CD4-positive, alpha-beta T cell (primary cell): ENCODE data around the gene JDP2. TPM values are rescaled to one million over a fixed set of nuclear protein-coding genes. Genes with fewer than 3 reads are reported as not detected.

Experiments
- ATAC-seq: fragments of 200-7000 bp; cut with Tn5 transposase; one replicate; pipeline ENCODE4 v1.10.0; 2022; ENCODE audit warnings: mild to moderate bottlenecking; ENCODE audit not compliant: poor library complexity
- CTCF ChIA-PET: fragments of 350-600 bp; sonication (Branson Sonifier 250); formaldehyde crosslinking; loops from one replicate; lab custom pipeline; 2021; ENCODE audit warnings: antibody characterized with exemption, inconsistent platforms; lab: Charles Lee
- POLR2A ChIA-PET: fragments of 350-600 bp; sonication (Branson Sonifier 250); formaldehyde crosslinking; loops from one replicate; lab custom pipeline; 2021; ENCODE audit warnings: antibody characterized with exemption, inconsistent platforms; lab: Charles Lee
- DNase-seq, 14 experiments: peaks; one replicate each; pipeline ENCODE4 v3.0.0-alpha.2; 2013 to 2020; ENCODE audit warnings: mixed read lengths in 2 of 14
- H3K27ac ChIP-seq, 2 donors: one replicate each; pipeline versions ENCODE4 v1.5.1 to v1.7.0; 2013; ENCODE audit warnings: low read length in 2 of 2, low read depth in 1 of 2, mild to moderate bottlenecking in 1 of 2
- H3K27me3 ChIP-seq, 2 experiments: 1 replicate in 1 of 2; 2 replicates in 1 of 2; pipeline versions ENCODE4 v1.6.1 to v1.7.0; 2013; ENCODE audit warnings: low read length in 2 of 2, control low read depth in 1 of 2, mild to moderate bottlenecking in 1 of 2, moderate library complexity in 1 of 2; ENCODE audit not compliant: insufficient read depth in 2 of 2, control insufficient read depth in 1 of 2
- H3K36me3 ChIP-seq: one replicate; pipeline ENCODE4 v1.6.1; 2013; ENCODE audit warnings: low read length, control low read depth; ENCODE audit not compliant: insufficient read depth
- H3K4me1 ChIP-seq: one replicate; pipeline ENCODE4 v1.6.1; 2013; ENCODE audit warnings: low read length, control low read depth; ENCODE audit not compliant: insufficient read depth
- H3K4me3 ChIP-seq: one replicate; pipeline ENCODE4 v1.5.1; 2013; ENCODE audit warnings: mild to moderate bottlenecking, low read length, moderate library complexity
- H3K9me3 ChIP-seq, 2 experiments: 1 replicate in 1 of 2; 2 replicates in 1 of 2; pipeline versions ENCODE4 v1.6.1 to v1.7.0; 2013; ENCODE audit warnings: low read length in 2 of 2, mild to moderate bottlenecking in 2 of 2, control low read depth in 1 of 2, moderate library complexity in 1 of 2; ENCODE audit not compliant: control insufficient read depth in 1 of 2, insufficient read depth in 1 of 2
- H3K27ac Mint-ChIP-seq: one replicate; pipeline ENCODE4 v1.8.0; 2020; ENCODE audit warnings: mixed read lengths
- H3K27me3 Mint-ChIP-seq: one replicate; pipeline ENCODE4 v1.8.0; 2021; ENCODE audit warnings: mixed read lengths
- H3K36me3 Mint-ChIP-seq: one replicate; pipeline ENCODE4 v1.8.0; 2021; ENCODE audit warnings: low read depth, mixed read lengths
- H3K4me1 Mint-ChIP-seq: one replicate; pipeline ENCODE4 v1.8.0; 2021; ENCODE audit warnings: low read depth, mixed read lengths
- H3K4me3 Mint-ChIP-seq: one replicate; pipeline ENCODE4 v1.8.0; 2020; ENCODE audit warnings: mild to moderate bottlenecking, mixed read lengths
- H3K9me3 Mint-ChIP-seq: one replicate; pipeline ENCODE4 v1.8.0; 2020; ENCODE audit warnings: mixed read lengths
- intact Hi-C, 2 experiments: fragments of 100-400 bp; cut with DNase I in 1 of 2; cut with micrococcal nuclease in 1 of 2; formaldehyde crosslinking; loops; one replicate each; pipeline versions ENCODE4 v1.15.1 to v1.9.0; 2023 to 2025; cut with DNase I, micrococcal nuclease
- total RNA-seq, 174 experiments: library from RNA in 2 of 174; stranded (reverse) in 2 of 174; gene quantifications; one replicate each; pipeline ENCODE4 v1.2.3 and lab custom pipeline; 2021 to 2026
- TF ChIP-seq, protein P1 (sequence below): fragments of 200-600 bp; IDR thresholded peaks from one replicate; pipeline ENCODE4 v1.8.0; 2022; ENCODE audit warnings: antibody characterized with exemption, mild to moderate bottlenecking

JDP2 gene
- total RNA-seq, 2 experiments from 2014 or later, result 1.1 to 1.2 TPM

DNA sequence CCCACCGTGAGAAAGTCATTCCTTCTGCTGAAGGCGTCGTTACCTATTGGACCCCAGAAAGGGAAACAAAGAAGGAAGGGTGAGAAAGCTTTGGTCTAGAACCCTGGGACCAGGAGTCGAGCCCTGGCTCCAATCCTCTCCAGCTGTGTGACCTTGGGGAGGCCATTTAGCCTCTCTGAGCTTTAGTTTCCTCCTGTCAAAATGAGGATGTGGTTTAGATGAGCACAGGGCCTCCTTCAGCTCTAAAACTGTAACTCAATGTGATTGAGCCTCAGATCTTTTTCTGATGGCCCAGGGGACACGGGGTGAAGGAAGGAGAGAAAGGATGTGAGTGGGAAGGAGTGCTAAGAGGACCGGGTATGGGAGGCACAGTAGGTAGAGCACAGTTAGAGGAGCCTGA, 7.7 kb downstream of the JDP2 start:
- Mint-ChIP-seq H3K4me1 (peaks cover 12% of the 10 kb centered on the region), H3K36me3 (no peaks in the 10 kb centered on the region), H3K27me3 (no peaks in the 10 kb centered on the region), H3K27ac (no peak overlapping the region), H3K9me3 (no peaks in the 10 kb centered on the region), H3K4me3 (no peak overlapping the region)
- Histone ChIP-seq H3K4me1 (peaks cover 4% of the 10 kb centered on the region), H3K4me3 (no peak overlapping the region), H3K27ac (no peak overlapping the region), H3K36me3 (no peaks in the 10 kb centered on the region), H3K9me3 (no peaks in the 10 kb centered on the region), H3K27me3 (no peaks in the 10 kb centered on the region)
- CTCF ChIA-PET, result interaction anchor here (0.6 kb wide), 1 partner anchor 1145 kb away, joined by 3 read pairs; no protein-coding TSS in a partner anchor
- no peak for ATAC-seq
- intact Hi-C loops, result no loop called here
- no peak for DNase-seq
- POLR2A ChIA-PET, result no interaction called here
- TF ChIP-seq, protein P1, sequence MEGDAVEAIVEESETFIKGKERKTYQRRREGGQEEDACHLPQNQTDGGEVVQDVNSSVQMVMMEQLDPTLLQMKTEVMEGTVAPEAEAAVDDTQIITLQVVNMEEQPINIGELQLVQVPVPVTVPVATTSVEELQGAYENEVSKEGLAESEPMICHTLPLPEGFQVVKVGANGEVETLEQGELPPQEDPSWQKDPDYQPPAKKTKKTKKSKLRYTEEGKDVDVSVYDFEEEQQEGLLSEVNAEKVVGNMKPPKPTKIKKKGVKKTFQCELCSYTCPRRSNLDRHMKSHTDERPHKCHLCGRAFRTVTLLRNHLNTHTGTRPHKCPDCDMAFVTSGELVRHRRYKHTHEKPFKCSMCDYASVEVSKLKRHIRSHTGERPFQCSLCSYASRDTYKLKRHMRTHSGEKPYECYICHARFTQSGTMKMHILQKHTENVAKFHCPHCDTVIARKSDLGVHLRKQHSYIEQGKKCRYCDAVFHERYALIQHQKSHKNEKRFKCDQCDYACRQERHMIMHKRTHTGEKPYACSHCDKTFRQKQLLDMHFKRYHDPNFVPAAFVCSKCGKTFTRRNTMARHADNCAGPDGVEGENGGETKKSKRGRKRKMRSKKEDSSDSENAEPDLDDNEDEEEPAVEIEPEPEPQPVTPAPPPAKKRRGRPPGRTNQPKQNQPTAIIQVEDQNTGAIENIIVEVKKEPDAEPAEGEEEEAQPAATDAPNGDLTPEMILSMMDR, result no peak

DNA sequence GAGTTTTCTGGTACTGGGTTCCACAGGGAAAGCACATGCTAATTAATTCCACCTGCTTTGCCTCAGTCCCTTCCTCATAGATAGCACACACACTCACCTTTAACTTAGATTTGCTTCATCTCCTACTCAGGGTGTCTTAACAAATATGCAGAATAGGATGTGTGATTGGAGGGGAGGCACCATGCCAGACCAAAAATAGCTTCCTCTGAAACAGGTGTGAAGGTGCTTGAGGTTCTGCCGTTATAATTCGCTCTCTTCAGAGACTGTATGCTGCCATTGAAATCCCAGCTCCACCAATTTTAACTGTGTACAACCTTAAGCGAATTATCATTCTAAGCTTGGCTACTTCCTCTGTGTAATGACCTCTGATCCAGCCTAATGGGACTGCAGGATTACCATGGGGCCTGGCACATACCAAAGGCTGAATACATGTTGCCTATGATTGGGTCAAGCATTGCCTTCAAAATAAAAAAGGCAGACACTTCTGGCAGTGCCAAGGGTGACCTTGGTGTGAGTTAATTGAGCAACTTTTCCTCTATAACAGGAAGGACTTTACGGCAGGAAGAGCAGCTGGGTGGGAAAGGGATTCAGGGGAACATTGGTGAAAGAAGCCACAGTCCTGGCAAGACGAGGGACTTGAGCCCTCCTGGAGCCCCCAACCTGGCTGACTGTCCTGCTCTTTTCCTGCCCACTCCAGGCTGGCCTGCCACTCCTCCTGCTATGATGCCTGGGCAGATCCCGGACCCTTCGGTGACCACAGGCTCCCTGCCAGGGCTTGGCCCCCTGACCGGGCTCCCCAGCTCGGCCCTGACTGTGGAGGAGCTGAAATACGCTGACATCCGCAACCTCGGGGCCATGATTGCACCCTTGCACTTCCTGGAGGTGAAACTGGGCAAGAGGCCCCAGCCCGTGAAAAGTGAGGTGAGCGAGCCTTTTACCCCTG, 9.7 kb downstream of the JDP2 start:
- no peak for ATAC-seq

DNA sequence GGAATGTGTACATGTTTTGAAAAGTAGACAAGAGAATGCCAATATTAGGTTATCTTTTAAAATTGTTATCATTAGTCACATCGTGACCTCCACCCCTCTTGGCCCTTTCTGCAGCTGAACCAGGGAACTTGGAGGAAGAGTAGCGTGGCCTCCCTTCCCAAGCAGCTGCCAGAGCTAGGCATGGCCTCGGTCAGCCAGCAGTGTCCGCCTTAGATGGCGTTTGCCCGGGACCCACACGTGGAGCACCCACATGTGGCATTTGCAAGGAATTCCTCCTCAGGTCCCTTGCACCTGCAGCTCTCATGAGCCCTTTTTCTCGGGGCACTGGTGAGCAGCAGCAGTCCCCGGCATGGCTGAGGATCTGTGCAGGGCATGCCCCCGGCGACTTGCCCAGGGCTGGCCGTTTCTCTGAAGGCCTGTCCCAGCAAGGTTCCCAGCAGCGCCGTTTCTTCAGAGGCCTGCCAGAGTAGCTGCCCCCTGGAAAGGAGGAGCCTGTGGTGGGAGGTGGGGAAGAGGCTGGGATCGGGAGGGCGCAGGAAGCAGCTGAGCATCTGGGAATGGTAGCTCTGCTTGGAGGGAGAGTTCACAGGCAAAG, 10.8 kb downstream of the JDP2 start:
- no peak for ATAC-seq
- peaks cover 12% of the 10 kb centered on the region for H3K4me1 Mint-ChIP-seq
- no peaks in the 10 kb centered on the region for H3K27me3 ChIP-seq
- CTCF ChIA-PET, result no interaction called here
- no peak overlapping the region for H3K4me3 Mint-ChIP-seq
- TF ChIP-seq, protein P1, result no peak
- no peak overlapping the region for H3K27ac ChIP-seq
- H3K27me3 Mint-ChIP-seq, result no peaks in the 10 kb centered on the region
- H3K36me3 ChIP-seq, result no peaks in the 10 kb centered on the region
- H3K36me3 Mint-ChIP-seq, result no peaks in the 10 kb centered on the region
- intact Hi-C loops, result no loop called here
- no peaks in the 10 kb centered on the region for H3K9me3 Mint-ChIP-seq
- H3K27ac Mint-ChIP-seq, result no peak overlapping the region
- H3K9me3 ChIP-seq, result no peaks in the 10 kb centered on the region
- DNase-seq, result no peak
- no peak overlapping the region for H3K4me3 ChIP-seq
- POLR2A ChIA-PET, result no interaction called here
- peaks cover 4% of the 10 kb centered on the region for H3K4me1 ChIP-seq

More for the DNA sequence above, 9.7 kb downstream of the JDP2 start:
- no peaks in the 10 kb centered on the region for H3K36me3 ChIP-seq
- no peak overlapping the region for H3K27ac ChIP-seq
- H3K36me3 Mint-ChIP-seq, result no peaks in the 10 kb centered on the region
- H3K4me1 Mint-ChIP-seq, result peaks cover 12% of the 10 kb centered on the region
- intact Hi-C loops, result no loop called here
- CTCF ChIA-PET, result no interaction called here
- no peak overlapping the region for H3K4me3 ChIP-seq
- H3K4me1 ChIP-seq, result peaks cover 4% of the 10 kb centered on the region
- no peak overlapping the region for H3K27ac Mint-ChIP-seq
- H3K4me3 Mint-ChIP-seq, result no peak overlapping the region
- H3K27me3 ChIP-seq, result no peaks in the 10 kb centered on the region
- no peaks in the 10 kb centered on the region for H3K27me3 Mint-ChIP-seq
- POLR2A ChIA-PET, result no interaction called here
- no peak for DNase-seq
- H3K9me3 Mint-ChIP-seq, result no peaks in the 10 kb centered on the region
- TF ChIP-seq, protein P1, result no peak
- no peaks in the 10 kb centered on the region for H3K9me3 ChIP-seq
